Right forelimb (tissue), 1 donor: ENCODE results near the gene SSTR1.
"Not testable (repeated sequence)": the region's sequence is repeated elsewhere in the genome, so short reads cannot be mapped to it uniquely, and the experiment has no call there.

ENCODE experiments used
- DNase-seq: peaks from one replicate; pipeline ENCODE4 v3.0.0-alpha.2; 2018

Gene SSTR1

GRCh38 chr14:38207736-38208617 lies at the start of gene SSTR1:
SSTR1 (plus strand) TSS chr14:38207904; CDS start chr14:38209390, 1,486 bp downstream.
- no peak for DNase-seq

- DNase-seq, result no peak
Observed at GRCh38 chr14:38158468-38158867, 49.2 kb upstream of the SSTR1 start.

GRCh38 chr14:38168416-38168815 lies 39.3 kb upstream of the SSTR1 start:
- DNase-seq, result no peak

GRCh38 chr14:38171197-38171596 lies 36.5 kb upstream of the SSTR1 start:
- no peak for DNase-seq

- no peak for DNase-seq
Observed at GRCh38 chr14:38174711-38175110, 33.0 kb upstream of the SSTR1 start.

GRCh38 chr14:38175658-38176057 lies 32.0 kb upstream of the SSTR1 start:
- DNase-seq, result no peak

GRCh38 chr14:38176379-38176778 lies 31.3 kb upstream of the SSTR1 start:
- no peak for DNase-seq

- DNase-seq, result no peak
Observed at GRCh38 chr14:38184132-38184531, 23.6 kb upstream of the SSTR1 start.

GRCh38 chr14:38185671-38186070 lies 22.0 kb upstream of the SSTR1 start:
- DNase-seq, result no peak

- DNase-seq, result no peak
Observed at GRCh38 chr14:38186216-38186615, 21.5 kb upstream of the SSTR1 start.

GRCh38 chr14:38187528-38187927 lies 20.2 kb upstream of the SSTR1 start:
- no peak for DNase-seq

- no peak for DNase-seq
Observed at GRCh38 chr14:38189930-38190726, 17.6 kb upstream of the SSTR1 start.

- not testable (repeated sequence) for DNase-seq
Observed at GRCh38 chr14:38190846-38191245, 16.9 kb upstream of the SSTR1 start.

GRCh38 chr14:38191491-38191890 lies 16.2 kb upstream of the SSTR1 start:
- not testable (repeated sequence) for DNase-seq

GRCh38 chr14:38197001-38197783 lies 10.5 kb upstream of the SSTR1 start:
- no peak for DNase-seq

- DNase-seq, result no peak
Observed at GRCh38 chr14:38197784-38198335, 9.8 kb upstream of the SSTR1 start.

GRCh38 chr14:38198425-38198824 lies 9.3 kb upstream of the SSTR1 start:
- no peak for DNase-seq

GRCh38 chr14:38199076-38199475 lies 8.6 kb upstream of the SSTR1 start:
- no peak for DNase-seq

- no peak for DNase-seq
Observed at GRCh38 chr14:38199739-38200138, 8.0 kb upstream of the SSTR1 start.

- no peak for DNase-seq
Observed at GRCh38 chr14:38201137-38201828, 6.4 kb upstream of the SSTR1 start.

- no peak for DNase-seq
Observed at GRCh38 chr14:38202444-38203191, 5.1 kb upstream of the SSTR1 start.
